ENCODE results near the gene TCP11L2. TPM values are rescaled to one million over a fixed set of nuclear protein-coding genes. Genes with fewer than 3 reads are reported as not detected.

The TCP11L2 gene
- total and polyA plus RNA-seq, 2 of the 4 experiments (the other 2 are of a cell fraction) = 7.3 to 32.8 TPM

DNA sequence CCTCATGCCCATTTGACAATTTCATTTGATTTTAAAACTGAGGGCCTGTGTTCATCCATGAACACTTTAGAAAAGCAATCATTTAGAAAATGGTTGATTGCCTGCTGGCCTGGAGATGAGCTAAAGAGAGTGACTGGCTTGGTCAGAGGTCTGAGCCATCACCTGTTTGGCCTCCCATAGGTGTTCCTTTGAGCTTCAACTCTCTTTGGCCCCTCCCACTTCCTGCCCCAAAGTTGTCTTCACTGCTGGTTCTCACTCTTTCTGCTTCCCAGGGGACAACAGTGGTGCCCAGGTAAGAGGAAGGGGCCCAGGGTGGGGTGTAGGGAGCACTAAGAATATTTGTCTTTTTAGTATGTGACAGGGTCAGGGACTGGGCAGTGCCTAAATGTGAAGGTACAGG is 4.9 kb upstream of the TCP11L2 start:
- Histone ChIP-seq H3K4ac (ENCODE audit: low read depth, low read length) (peak overlapping the region; percentile 40), H3K4me3 (ENCODE audit: insufficient read depth, low read depth, low read length) (no peak overlapping the region), H3K23ac (ENCODE audit: low read depth, low read length) (no peak overlapping the region), H3K9me3 (ENCODE audit: control insufficient read depth, insufficient read depth, low read length) (no peaks in the 10 kb centered on the region), H3K4me2 (ENCODE audit: low read depth, low read length) (no peak overlapping the region), H4K5ac (ENCODE audit: low read depth, low read length) (no peak overlapping the region), H3K79me1 (ENCODE audit: low read depth in 1 of 2, low read length in 2 of 2) (peaks cover 0 to 3% of the 10 kb centered on the region in 2 experiments; a peak in 1 of 4 replicates), H4K91ac (ENCODE audit: insufficient read depth, low read depth, low read length) (no peak overlapping the region), H2BK5ac (ENCODE audit: low read depth, low read length, poor library complexity, severe bottlenecking) (no peak overlapping the region), H2BK15ac (ENCODE audit: low read depth, low read length) (peak overlapping the region; percentile 64; the same call in 1 of the 3 replicates), H4K20me1 (ENCODE audit: insufficient read depth, low read length) (no peaks in the 10 kb centered on the region), H3K9me1 (ENCODE audit: insufficient read depth, low read length) (peaks cover 11% of the 10 kb centered on the region), H4K8ac (ENCODE audit: low read depth in 2 of 2, low read length in 2 of 2) (no peak overlapping the region), H2BK120ac (ENCODE audit: low read depth, low read length) (peak overlapping the region; percentile 46), H2BK20ac (ENCODE audit: low read depth, low read length) (peak overlapping the region; percentile 55), H2AFZ (replicated peaks; ENCODE audit: low read length, poor library complexity) (no peak overlapping the region), H3K9ac (ENCODE audit: low read depth, low read length) (no peak overlapping the region), H3K4me1 (ENCODE audit: control insufficient read depth, insufficient read depth, low read length) (peaks cover 6% of the 10 kb centered on the region), H3K18ac (ENCODE audit: low read depth, low read length) (no peak overlapping the region), H2AK5ac (ENCODE audit: low read depth, low read length) (no peak overlapping the region), H3K36me3 (ENCODE audit: control insufficient read depth, insufficient read depth, low read length) (no peaks in the 10 kb centered on the region), H3K27me3 (ENCODE audit: control insufficient read depth, insufficient read depth, low read length) (no peaks in the 10 kb centered on the region), H3K14ac (replicated peaks; ENCODE audit: low read depth, low read length) (no peak overlapping the region), H3K56ac (ENCODE audit: extremely low read depth, insufficient read depth, low read length) (no peak overlapping the region), H2AK9ac (replicated peaks; ENCODE audit: low read depth, low read length, poor library complexity) (no peak overlapping the region), H3K27ac (ENCODE audit: insufficient read depth, low read length) (no peak overlapping the region)
- DNase-seq (no peak), ATAC-seq (ENCODE audit: low read depth) (no peak)
- intact Hi-C loops (cut with micrococcal nuclease) = no loop called here
- CTCF ChIA-PET = no interaction called here
- POLR2A ChIA-PET (ENCODE audit: unreplicated experiment) = no interaction called here
- TF ChIP-seq MAFK (IDR thresholded peaks at IDR 0.05; ENCODE audit: low read depth, low read length) (no peak), MAZ (IDR thresholded peaks at IDR 0.05; ENCODE audit: borderline replicate concordance, low read depth, low read length) (no peak), BHLHE40 (IDR thresholded peaks at IDR 0.05; ENCODE audit: low read depth, low read length) (no peak), RCOR1 (IDR thresholded peaks at IDR 0.05; ENCODE audit: insufficient replicate concordance, low read length) (no peak), FOS (IDR thresholded peaks at IDR 0.05; ENCODE audit: low read depth, low read length) (no peak), CEBPB (IDR thresholded peaks at IDR 0.05; ENCODE audit: low read depth, low read length) (no peak)
- TF ChIP-seq, protein P1, sequence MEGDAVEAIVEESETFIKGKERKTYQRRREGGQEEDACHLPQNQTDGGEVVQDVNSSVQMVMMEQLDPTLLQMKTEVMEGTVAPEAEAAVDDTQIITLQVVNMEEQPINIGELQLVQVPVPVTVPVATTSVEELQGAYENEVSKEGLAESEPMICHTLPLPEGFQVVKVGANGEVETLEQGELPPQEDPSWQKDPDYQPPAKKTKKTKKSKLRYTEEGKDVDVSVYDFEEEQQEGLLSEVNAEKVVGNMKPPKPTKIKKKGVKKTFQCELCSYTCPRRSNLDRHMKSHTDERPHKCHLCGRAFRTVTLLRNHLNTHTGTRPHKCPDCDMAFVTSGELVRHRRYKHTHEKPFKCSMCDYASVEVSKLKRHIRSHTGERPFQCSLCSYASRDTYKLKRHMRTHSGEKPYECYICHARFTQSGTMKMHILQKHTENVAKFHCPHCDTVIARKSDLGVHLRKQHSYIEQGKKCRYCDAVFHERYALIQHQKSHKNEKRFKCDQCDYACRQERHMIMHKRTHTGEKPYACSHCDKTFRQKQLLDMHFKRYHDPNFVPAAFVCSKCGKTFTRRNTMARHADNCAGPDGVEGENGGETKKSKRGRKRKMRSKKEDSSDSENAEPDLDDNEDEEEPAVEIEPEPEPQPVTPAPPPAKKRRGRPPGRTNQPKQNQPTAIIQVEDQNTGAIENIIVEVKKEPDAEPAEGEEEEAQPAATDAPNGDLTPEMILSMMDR (conservative IDR thresholded peaks at IDR 0.05; ENCODE audit: low read depth, low read length) = no peak
- TF ChIP-seq, protein P2, sequence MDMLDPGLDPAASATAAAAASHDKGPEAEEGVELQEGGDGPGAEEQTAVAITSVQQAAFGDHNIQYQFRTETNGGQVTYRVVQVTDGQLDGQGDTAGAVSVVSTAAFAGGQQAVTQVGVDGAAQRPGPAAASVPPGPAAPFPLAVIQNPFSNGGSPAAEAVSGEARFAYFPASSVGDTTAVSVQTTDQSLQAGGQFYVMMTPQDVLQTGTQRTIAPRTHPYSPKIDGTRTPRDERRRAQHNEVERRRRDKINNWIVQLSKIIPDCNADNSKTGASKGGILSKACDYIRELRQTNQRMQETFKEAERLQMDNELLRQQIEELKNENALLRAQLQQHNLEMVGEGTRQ (IDR thresholded peaks at IDR 0.05; ENCODE audit: low read depth, low read length) = no peak
- dilution Hi-C loops (cut with HindIII; ENCODE audit: low sequenced_read_pairs, unreplicated experiment) = no loop called here
- BruUV-seq (replicated peaks) = no TSS peak
- in situ Hi-C loops (cut with MboI; ENCODE audit: low sequenced_read_pairs) = no loop called here

Measured in IMR-90 (cell line).